ENCODE measurements around the gene RARG.
A peak's percentile ranks its signal among the peaks of the same experiment; 100 is the strongest.

RARG gene

DNA sequence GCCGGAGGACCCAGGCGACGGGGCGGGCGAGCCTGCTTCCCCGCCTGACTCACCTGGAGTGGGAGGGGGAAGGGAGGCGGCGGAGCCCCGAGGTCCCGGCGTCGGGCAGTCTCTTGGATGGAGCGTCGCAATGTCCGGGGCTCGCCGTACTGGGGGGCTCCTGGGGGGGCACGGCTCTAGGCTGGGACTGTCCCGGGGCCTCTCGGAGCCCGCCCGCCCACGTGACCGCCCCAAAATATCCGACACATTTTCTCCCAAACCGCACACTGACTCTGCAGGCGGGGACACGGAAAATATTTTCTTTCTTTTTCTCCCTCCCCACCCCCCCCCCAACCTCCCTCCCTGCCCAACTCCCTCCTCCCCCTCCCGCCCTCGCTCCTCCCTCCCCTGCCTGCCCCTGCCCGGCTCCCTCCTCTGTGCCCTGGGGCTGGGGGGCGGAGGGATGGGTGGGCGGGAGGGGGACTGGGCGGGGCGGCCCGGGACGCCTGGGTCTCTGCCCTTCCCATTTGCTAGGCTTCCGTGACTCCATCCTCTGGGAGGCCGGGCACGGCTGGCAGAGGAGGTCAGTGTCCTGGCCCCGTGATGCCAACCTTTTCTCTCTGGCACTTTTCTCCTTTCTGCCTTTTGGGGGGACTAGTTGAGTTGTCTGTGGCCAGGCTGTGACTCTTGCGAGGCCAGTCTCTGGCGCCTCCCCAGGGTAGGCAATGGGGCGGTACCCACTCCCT is at the start of gene RARG:
Gene RARG, minus strand, starts transcription at position 289 of the 725 bp plus-strand sequence. CDS start 4,664 bp downstream, outside the sequence.
- DNase-seq (ENCODE audit: low read depth), result peak; percentile 82

DNA sequence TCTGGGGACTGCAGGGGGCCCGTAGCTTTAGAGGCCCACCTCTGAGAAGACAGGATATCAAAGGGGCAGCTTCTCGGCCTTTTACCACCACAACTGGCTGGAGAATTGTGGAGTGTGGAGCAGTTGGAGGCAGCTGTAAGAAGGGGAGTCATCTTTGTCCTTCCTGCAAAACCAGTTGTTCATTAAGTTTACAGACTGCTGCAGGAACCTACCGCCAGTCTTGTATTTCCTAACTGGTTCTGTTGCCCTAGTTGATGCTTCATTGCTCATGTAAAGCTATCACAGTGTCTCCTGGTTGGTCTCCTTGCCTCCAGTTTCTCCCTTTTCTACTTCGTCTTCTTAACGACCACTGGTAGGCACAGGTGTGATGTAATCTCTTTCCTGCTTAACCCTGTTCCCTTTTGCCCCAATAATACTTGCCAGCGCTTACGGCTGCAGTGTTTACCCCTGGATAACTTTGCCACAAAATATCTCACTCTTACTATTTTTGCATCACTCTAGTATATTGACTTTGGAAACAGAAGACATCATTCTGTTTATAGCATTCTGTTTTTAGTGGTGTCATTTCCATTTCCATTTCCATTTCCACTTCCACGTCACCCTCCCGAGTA is 48.0 kb upstream of the RARG start:
- no peak for DNase-seq (ENCODE audit: low read depth)

DNA sequence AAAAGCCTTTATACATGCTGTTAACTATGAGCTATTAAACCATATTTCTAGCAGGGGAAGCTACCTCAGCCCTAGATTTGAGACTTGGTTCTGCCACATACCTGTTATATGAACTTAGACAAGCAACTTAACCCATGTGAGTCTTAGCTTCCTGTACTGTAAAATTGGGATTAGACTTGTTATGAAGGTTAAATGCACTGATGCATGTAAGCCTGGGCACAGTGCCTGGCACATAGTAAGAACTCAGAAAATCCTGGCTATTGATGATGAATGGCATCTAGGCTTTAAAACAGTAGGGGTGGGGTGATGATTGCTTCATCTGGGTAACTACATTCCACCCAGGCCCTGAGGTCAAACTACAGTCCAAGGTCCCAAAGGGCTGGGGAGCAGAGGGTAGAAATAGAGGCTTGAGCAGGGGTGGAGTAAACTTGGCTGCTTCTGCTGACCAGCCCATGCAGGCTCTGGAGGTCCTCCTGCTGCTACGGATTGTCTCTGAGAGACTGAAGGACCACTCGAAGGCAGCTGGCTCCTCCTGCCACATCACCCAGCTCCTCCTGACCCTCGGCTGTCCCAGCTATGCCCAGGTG is 47.4 kb upstream of the RARG start:
- DNase-seq (ENCODE audit: low read depth), result no peak

DNA sequence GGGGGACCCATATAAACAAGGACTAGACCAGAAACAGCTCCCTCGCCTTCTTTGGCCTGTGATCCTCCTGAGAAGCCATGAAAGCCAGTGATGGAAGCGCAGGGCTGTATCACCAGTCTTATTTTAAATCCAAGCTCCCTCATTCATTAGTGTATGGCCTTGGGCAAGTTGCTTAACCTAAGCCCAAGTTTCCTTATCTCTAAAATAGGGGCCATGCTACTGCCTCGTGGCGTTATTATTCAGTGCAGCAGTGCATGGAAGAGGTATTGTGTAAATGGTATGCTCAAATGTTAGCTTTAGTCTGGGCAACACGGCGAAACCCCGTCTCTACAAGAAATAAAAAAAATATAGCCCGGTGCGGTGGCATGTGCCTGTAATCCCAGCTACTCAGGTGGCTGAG is 46.0 kb upstream of the RARG start:
- no peak for DNase-seq (ENCODE audit: low read depth)

DNA sequence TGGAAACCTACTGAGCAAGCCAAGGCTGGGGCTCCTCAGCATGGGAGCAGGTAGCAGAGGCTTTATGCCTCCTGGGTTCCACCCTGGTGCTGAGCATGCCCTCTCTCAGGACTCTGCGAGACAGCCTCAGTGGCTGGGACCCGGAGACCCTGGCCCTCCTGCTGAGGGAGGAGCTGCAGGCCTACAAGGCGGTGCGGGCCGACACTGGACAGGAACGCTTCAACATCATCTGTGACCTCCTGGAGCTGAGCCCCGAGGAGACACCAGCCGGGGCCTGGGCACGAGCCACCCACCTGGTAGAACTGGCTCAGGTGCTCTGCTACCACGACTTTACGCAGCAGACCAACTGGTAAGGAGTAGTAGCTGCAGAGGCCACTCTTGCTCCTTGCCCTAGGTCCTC is 44.5 kb upstream of the RARG start:
- DNase-seq (ENCODE audit: low read depth), result no peak

DNA sequence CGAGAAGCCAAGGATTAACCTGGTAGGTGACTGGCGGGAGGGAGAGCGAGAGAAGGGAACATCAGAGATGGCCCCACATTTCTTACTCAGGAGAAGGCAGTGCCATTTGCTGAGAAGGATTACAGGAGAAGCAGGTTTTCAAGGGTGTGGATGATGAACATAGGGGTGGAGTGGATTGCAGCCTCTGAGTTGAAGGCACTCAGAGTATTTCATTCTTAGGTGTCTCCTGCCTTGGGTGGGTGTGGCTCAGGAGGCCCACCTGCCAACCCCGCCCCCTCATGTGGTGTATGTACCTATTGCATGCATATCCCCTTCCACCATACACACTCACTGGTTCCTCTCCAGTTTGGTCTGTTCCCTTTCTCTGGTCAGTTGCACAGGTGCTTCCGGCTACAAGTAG is 42.4 kb upstream of the RARG start:
- DNase-seq (ENCODE audit: low read depth), result no peak

DNA sequence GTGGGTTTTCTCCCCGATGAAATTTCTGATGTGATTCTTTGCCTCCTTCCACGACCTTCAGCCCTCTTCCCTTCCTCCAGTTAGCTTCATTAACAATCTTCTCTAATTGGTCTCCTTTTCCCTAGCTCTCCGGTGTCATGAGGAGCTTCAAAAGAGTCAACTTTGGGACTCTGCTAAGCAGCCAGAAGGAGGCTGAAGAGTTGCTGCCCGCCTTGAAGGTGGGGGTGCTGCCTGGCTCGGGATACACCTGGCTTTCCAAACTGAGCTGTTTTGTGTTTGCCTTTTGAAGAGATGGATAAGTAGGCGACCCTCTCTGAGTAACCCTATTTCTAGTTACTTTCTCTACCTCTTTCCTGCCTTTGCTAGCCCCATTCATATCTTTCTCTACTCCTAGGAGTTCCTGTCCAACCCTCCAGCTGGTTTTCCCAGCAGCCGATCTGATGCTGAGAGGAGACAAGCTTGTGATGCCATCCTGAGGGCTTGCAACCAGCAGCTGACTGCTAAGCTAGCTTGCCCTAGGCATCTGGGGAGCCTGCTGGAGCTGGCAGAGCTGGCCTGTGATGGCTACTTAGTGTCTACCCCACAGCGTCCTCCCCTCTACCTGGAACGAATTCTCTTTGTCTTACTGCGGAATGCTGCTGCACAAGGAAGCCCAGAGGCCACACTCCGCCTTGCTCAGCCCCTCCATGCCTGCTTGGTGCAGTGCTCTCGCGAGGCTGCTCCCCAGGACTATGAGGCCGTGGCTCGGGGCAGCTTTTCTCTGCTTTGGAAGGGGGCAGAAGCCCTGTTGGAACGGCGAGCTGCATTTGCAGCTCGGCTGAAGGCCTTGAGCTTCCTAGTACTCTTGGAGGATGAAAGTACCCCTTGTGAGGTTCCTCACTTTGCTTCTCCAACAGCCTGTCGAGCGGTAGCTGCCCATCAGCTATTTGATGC is 36.9 kb upstream of the RARG start:
- DNase-seq (ENCODE audit: low read depth), result peak; percentile 43

DNA sequence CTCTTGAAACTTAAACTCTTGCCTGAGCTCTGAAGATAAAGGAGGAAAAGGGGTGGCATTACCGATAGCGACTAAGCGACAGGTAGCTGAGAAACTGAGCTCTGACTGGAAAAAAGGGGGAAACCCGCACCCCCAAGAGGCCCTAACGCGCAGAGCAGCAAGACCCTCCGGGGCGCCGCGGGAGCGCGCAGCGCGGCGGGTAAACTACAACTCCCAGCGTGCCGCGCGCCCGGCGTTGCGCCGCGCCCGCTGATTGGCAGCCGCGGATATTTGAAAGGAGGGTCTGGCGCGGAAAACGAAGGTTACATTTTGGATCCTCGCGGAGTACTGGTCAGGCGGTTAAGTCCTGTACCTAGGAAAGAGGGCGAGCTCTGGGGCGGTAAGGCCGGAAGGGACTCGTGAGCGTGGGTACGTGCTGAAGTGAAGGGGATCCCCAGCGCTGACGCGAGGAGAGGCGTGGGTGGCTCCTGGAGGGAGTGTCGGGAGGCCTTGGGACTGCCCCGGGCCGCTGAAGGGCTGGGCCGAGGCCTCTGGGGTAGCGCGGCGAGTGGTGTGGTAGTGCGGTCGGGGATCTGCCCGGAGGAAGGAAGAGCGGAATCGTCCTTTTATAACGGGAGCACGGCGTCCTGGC is 36.1 kb upstream of the RARG start, which contains the start of gene ESPL1:
Gene ESPL1, plus strand, starts transcription at position 301 of the 631 bp plus-strand sequence. CDS start 468 bp downstream, outside the sequence.
- DNase-seq (ENCODE audit: low read depth), result peak; percentile 73

DNA sequence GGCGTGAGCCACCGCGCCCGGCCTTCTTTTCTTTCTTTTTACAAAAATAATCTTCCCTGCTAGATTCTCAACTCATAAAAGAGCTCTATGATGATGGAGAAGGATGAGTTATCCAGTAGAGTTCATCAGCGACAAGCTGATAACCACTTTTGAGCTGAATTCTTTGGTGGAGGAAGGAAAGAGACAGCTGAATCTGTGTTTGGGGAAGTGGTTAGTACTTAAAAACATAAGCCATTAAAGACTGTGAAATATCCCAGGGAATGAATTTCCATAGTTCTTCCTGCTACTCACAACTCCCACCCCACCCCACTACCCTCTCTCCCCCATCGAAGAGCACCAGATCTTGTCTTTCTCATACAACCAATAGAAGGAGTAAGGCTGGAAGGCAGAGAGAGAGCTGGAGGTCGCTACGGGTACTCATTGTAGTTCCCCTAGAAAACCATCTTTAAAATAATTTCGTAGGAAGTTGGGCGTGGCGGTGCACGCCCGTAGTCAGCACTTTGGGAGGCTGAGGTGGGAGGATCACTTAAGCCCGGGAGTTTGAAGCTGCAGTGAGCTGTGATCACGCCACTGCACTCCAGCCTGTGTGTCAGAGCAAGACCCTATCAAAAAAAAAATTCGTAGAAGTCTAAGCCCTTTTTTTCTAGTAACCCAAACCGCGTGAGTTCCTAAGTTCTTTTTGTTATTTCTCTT is 35.4 kb upstream of the RARG start:
- no peak for DNase-seq (ENCODE audit: low read depth)

DNA sequence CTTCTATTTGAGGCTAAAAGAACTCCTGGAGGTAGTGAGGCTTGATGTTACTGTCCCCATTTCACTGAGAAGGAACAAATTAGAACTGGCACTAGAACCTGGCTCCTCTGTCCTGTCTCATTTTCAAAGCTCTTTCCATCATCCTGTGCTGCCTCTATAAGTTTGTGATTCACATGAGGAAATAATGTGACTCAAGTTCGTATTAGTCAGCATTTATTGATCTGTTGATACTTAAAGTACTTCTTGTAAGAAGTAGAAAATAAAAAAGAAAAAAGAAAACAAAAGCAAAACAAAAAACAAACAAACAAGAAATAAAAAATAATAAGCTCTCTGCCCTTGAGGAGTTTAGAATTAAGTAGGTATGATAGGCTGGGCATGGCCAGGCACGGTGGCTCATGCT is 33.8 kb upstream of the RARG start:
- no peak for DNase-seq (ENCODE audit: low read depth)

DNA sequence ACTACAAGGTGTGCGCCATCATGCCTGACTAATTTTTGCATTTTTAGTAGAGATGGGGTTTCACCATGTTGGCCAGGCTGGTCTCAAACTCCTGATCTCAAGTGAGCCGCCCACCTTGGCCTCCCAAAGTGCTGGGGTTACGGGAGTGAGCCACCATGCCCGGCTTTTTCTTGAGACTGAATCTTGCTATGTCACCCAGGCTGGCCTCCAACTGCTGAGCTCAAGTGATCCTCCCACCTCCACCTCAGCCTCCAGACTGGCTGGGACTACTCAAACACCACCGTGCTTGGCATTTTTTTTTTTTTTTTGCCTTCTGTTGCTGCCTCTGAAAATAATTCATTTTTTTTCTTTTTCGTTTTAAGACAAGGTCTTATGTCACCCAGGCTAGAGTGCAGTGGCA is 27.9 kb upstream of the RARG start:
- no peak for DNase-seq (ENCODE audit: low read depth)

DNA sequence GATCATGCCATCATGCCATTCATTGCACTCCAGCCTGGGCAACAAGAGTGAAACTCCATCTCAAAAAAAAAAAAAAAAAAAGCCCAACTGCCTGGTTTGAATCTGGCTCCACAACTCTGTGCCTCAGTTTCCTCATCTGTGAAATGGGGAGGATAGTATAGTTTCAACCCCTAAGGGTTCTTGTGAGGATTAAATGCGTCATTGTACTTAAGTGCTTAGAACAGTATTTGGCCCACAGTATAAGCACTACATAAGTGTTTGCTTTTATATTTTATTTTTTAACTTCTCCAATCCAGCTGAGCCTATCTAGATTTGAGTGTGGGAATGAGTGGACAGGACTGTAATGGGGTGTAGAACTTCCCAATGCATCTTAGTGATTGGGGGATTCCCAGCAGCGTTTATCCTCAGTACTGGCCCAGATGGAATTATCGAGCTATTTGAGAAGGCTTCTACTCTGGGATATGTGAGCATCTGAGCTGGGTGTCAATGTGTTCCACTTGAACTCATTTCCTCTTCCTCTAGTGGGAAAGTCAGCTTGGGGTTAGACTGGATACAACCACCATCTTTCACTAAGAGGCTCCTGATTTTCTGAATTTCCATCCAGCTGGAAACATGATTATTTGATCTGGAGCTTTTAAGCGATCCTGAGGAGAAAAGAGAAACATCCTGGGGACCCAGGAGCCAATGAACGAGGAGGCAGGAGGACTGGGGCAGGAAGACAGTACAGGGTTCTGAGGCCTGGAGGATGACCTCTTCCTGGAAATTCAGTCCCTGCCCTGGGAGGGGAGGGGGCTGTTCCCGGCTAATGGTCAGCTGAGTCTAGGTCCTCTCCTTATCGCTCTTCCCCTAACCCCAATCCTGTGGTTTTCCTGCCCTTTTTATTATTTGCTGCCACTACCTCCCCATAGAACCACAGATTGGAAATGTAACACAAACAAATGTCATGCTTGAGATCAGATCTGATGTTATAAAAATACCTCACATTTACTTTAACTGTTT is 26.8 kb upstream of the RARG start:
- no peak for DNase-seq (ENCODE audit: low read depth)

DNA sequence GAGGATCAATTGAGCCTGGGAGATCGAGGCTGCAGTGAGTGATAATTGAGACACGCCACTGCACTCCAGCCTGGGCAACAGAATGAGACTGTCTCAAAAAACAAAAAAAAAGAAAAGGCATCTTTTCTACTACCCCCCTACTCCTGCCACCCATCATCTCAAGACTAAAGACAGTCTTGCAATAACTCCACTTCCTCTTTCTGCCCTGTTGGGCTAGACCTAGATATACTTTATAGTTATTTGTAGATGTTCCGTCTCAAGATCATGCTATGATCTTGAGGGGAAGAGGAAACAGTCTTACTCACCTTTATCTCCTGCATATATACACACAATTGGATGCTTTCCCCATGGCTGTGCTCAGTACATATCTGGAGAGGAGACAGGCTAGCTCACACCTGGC is 24.0 kb upstream of the RARG start:
- DNase-seq (ENCODE audit: low read depth), result no peak

DNA sequence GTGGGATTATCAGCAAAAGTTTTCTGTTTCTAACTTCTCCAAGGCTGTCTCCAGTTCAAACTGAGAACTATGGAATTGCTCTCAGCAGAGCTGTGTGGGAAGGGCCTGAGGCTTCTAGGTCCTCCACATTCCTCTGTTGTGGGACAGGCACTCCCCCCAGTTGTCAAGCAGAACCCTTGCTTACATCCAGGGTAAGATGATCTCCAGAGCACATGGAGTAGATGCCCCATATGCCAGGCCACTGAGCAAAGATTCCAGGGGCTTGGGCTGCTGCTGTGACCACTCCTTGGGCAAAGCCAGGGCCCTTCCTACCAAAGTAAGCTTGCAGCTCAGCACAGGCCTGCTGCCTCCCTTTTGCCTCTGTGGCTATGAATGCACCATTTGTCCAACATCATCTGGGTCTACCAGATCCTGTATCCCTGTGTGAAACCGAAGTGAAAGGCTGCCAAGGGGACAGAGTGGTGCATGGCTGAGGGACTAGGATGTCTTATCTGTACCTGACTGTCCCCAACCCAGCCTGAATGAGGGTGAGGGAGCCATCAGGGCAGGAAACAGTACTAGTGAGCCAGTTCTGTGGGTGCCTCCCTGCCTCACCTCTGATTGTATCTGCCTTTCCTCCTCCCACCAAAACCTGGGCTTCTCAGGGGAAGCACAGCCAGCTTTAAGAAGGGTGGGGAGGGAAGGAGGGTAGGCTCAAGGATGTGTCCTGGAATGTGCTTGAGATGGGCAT is 23.0 kb upstream of the RARG start:
- DNase-seq (ENCODE audit: low read depth), result no peak

DNA sequence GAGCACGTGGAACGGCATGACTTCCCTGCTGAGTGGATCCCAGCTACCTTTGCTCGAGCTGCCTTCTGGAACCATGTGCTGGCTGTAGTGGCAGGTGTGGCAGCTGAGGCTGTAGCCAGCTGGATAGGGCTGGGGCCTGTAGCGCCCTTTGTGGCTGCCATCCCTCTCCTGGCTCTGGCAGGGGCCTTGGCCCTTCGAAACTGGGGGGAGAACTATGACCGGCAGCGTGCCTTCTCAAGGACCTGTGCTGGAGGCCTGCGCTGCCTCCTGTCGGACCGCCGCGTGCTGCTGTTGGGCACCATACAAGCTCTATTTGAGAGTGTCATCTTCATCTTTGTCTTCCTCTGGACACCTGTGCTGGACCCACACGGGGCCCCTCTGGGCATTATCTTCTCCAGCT is 21.3 kb upstream of the RARG start:
- DNase-seq (ENCODE audit: low read depth), result no peak

DNA sequence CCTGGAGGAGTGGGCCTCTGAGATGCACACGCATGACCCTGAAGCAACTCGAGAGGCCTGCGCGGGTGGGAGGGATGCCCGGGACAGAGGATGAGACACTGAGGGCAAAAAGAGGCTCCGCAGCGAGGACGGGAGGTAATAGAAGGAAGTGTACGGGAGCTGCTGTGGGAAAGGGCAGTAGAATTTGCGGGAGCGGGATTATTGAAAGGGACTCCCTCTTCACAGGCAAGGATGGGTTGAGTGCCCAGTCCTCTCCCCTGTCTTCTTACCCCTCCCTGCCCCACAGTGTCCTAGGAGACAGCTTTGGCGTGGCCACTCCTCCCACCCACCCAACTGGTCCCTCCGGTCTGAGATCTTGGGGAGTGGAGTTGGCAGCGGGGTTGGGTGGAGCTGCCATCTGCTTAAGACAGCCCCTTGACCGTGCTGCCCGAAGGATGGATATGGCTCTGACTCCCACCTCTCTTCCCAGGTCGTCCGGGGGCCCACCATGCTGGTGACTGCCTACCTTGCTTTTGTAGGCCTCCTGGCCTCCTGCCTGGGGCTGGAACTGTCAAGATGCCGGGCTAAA is 20.4 kb upstream of the RARG start:
- no peak for DNase-seq (ENCODE audit: low read depth)

DNA sequence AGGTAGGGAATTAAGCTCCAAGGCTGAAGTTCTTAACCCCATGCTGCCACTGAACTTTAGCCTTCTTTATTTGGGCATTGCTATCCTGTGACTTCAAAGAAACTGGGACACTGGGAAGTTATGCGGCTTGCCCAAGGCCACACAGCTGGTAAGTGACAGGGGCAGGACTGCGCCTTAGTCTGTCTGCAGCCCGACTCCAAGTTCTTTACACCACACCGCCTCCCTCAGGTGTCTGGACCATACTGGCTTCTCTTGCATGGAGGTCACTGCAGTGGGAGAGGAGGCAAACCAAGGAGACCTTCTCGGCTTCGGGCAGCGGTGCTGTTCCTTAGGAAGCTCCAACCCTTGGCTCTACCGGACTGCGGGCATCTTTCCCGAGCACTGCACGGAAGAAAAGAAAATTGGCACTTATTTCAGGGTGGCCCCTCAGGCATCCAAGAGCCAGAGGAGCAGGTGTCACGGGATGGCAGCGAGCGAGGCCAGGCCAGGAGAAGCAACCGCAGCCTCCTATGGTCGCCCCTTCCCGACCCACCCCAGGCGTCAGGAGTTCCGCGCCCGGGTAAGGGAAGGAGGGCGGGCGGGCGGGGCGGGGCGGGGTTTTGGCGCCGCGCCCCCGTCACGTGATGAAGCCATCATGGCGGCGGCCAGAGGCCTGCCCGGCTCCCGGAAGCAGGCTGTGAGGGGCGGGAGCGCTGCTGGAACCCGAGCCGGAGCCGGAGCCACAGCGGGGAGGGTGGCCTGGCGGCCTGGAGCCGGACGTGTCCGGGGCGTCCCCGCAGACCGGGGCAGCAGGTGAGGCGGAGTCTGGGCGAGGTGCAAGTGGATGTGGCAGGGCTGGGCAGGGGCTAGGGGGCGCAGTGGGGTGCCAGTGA is 19.7 kb upstream of the RARG start:
- peak; percentile 83 for DNase-seq (ENCODE audit: low read depth)

DNA sequence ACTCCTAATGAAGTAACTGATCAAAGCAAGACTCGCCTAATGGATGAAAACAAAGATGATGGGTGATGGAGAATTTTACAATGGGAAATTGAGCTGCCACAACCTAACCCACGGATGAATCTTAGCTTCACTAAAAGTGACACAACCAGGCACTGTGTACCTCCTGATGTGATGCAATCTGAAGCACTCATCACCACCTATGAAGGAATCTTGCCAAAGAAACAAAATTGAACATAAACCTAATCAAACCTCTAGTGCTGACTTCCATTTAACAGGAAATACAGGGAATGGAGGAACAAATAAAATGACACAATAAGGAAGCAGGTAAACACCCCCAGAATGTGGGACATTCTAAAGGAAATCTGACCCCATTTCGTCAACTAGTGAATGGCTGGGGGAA is 13.3 kb upstream of the RARG start:
- DNase-seq (ENCODE audit: low read depth), result no peak

Measured in EH (cell line).